CD4-positive, alpha-beta T cell treated with Interleukin-6 at 100 ng/mL for 8 hours (primary cell): Measurements from ENCODE around the gene PJA1.

ENCODE experiments used
- DNase-seq: peaks from one replicate; pipeline ENCODE4 v3.0.0-alpha.2; 2020; ENCODE audit warnings: mixed read lengths, low spot score

The PJA1 gene

GRCh38 chrX:69165087-69165651 is at the start of gene PJA1:
Gene PJA1 (minus strand): TSS chrX:69165453. CDS start chrX:69163073, 2,380 bp downstream.
- DNase-seq: peak; percentile 63

GRCh38 chrX:69214463-69214862 is 49.2 kb upstream of the PJA1 start:
- DNase-seq: no peak

GRCh38 chrX:69211701-69212100 is 46.4 kb upstream of the PJA1 start:
- no peak for DNase-seq

GRCh38 chrX:69210581-69210980 is 45.3 kb upstream of the PJA1 start:
- no peak for DNase-seq

- no peak for DNase-seq
These were observed 42.0 kb upstream of the PJA1 start for GRCh38 chrX:69207216-69207615.

GRCh38 chrX:69203638-69204037 is 38.4 kb upstream of the PJA1 start:
- DNase-seq: no peak

- no peak for DNase-seq
These were observed 32.4 kb upstream of the PJA1 start for GRCh38 chrX:69197690-69198089.

GRCh38 chrX:69196666-69197065 is 31.4 kb upstream of the PJA1 start:
- DNase-seq: no peak

- DNase-seq: no peak
These were observed 30.6 kb upstream of the PJA1 start for GRCh38 chrX:69195810-69196209.

- no peak for DNase-seq
These were observed 29.9 kb upstream of the PJA1 start for GRCh38 chrX:69195192-69195591.

GRCh38 chrX:69192603-69193002 is 27.4 kb upstream of the PJA1 start:
- no peak for DNase-seq

- no peak for DNase-seq
These were observed 24.5 kb upstream of the PJA1 start for GRCh38 chrX:69189576-69190371.

GRCh38 chrX:69186651-69187050 is 21.4 kb upstream of the PJA1 start:
- DNase-seq: no peak

- DNase-seq: no peak
These were observed 20.6 kb upstream of the PJA1 start for GRCh38 chrX:69185886-69186285.

- no peak for DNase-seq
These were observed 19.9 kb upstream of the PJA1 start for GRCh38 chrX:69185141-69185540.

GRCh38 chrX:69182818-69183380 is 17.6 kb upstream of the PJA1 start:
- no peak for DNase-seq

GRCh38 chrX:69179380-69179911 is 14.2 kb upstream of the PJA1 start:
- DNase-seq: no peak

GRCh38 chrX:69178592-69178991 is 13.3 kb upstream of the PJA1 start:
- DNase-seq: no peak

- no peak for DNase-seq
These were observed 12.4 kb upstream of the PJA1 start for GRCh38 chrX:69177511-69178162.

- DNase-seq: no peak
These were observed 10.8 kb upstream of the PJA1 start for GRCh38 chrX:69176053-69176452.

GRCh38 chrX:69173906-69174305 is 8.7 kb upstream of the PJA1 start:
- DNase-seq: no peak

- no peak for DNase-seq
These were observed 7.7 kb upstream of the PJA1 start for GRCh38 chrX:69172937-69173336.

GRCh38 chrX:69170319-69170718 is 5.1 kb upstream of the PJA1 start:
- no peak for DNase-seq
